ENCODE data around the gene DGLUCY.

DGLUCY gene

GRCh38 chr14:91138511-91139359 is 24.9 kb downstream of the DGLUCY start:
- DNase-seq (ENCODE audit: extremely low read depth, low read depth) = no peak

GRCh38 chr14:91139776-91140175 is 25.9 kb downstream of the DGLUCY start:
- DNase-seq (ENCODE audit: extremely low read depth, low read depth) = no peak
- TF ChIP-seq CTCF (IDR thresholded peaks at IDR 0.05; ENCODE audit: low read depth, low read length) = no peak

More at GRCh38 chr14:91138511-91139359, 24.9 kb downstream of the DGLUCY start:
- peak; percentile 38 for TF ChIP-seq CTCF (IDR thresholded peaks at IDR 0.05; ENCODE audit: low read depth, low read length)

GRCh38 chr14:91140672-91141071 is 26.8 kb downstream of the DGLUCY start:
- DNase-seq (ENCODE audit: extremely low read depth, low read depth) = no peak
- peak; percentile 20 for TF ChIP-seq CTCF (IDR thresholded peaks at IDR 0.05; ENCODE audit: low read depth, low read length)

GRCh38 chr14:91142214-91142668 is 28.4 kb downstream of the DGLUCY start:
- no peak for DNase-seq (ENCODE audit: extremely low read depth, low read depth)
- TF ChIP-seq CTCF (IDR thresholded peaks at IDR 0.05; ENCODE audit: low read depth, low read length) = no peak

- TF ChIP-seq CTCF (IDR thresholded peaks at IDR 0.05; ENCODE audit: low read depth, low read length) = no peak
- no peak for DNase-seq (ENCODE audit: extremely low read depth, low read depth)
Observed at GRCh38 chr14:91143862-91144261, 30.0 kb downstream of the DGLUCY start.

GRCh38 chr14:91144425-91145145 is 30.7 kb downstream of the DGLUCY start:
- TF ChIP-seq CTCF (IDR thresholded peaks at IDR 0.05; ENCODE audit: low read depth, low read length) = no peak
- no peak for DNase-seq (ENCODE audit: extremely low read depth, low read depth)

All from AG09319 (cell line).